Adrenal gland (tissue), 5 donors: ENCODE measurements around the gene TET3.

Experiments
- POLR2A ChIP-seq, 2 donors: fragments of 450-650 bp; IDR thresholded peaks; one replicate each; pipeline ENCODE4 v1.6.1; 2017; ENCODE audit warnings: antibody characterized with exemption in 2 of 2, mild to moderate bottlenecking in 2 of 2, moderate library complexity in 1 of 2
- TF ChIP-seq, protein P1 (sequence below), 6 experiments: fragments of 450-650 bp in 4 of 6; fragments of 200-600 bp in 2 of 6; sonication (generic) in 1 of 6; IDR thresholded peaks; 1 replicate in 5 of 6; 2 replicates in 1 of 6; pipeline versions ENCODE4 v1.5.1 to v1.8.0; 2016 to 2021; ENCODE audit warnings: antibody characterized with exemption in 6 of 6, mild to moderate bottlenecking in 2 of 6, moderate library complexity in 1 of 6
- donor health status: DM: no; HTN: no; CAD: no.

DNA sequence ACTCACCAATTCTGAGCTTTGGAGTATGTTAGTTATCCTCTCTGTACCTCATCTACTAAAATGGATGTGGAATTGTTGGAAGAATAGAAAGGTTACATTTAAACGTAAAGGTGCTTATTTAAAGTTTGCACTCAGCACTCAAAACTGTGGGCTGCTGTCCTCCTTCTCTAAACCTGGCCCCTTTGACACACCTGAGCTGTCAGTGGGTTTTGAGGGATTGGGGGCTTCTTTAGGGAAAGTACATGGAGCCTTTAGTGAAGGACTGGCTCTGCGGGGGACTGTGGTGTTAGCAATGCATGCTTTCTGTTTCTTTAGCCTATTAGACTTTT is 47.2 kb downstream of the TET3 start:
- TF ChIP-seq, protein P1, sequence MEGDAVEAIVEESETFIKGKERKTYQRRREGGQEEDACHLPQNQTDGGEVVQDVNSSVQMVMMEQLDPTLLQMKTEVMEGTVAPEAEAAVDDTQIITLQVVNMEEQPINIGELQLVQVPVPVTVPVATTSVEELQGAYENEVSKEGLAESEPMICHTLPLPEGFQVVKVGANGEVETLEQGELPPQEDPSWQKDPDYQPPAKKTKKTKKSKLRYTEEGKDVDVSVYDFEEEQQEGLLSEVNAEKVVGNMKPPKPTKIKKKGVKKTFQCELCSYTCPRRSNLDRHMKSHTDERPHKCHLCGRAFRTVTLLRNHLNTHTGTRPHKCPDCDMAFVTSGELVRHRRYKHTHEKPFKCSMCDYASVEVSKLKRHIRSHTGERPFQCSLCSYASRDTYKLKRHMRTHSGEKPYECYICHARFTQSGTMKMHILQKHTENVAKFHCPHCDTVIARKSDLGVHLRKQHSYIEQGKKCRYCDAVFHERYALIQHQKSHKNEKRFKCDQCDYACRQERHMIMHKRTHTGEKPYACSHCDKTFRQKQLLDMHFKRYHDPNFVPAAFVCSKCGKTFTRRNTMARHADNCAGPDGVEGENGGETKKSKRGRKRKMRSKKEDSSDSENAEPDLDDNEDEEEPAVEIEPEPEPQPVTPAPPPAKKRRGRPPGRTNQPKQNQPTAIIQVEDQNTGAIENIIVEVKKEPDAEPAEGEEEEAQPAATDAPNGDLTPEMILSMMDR (IDR thresholded peaks at IDR 0.05), result no peak
- TF ChIP-seq POLR2A (IDR thresholded peaks at IDR 0.05), result no peak
